Stimulated activated CD4-positive, alpha-beta T cell treated with anti-CD3 and anti-CD28 coated beads, TNF-alpha, amount 100 ng/mL, for 48 hours (primary cell): ENCODE data around the gene HCAR3.

ENCODE experiments used
- DNase-seq, 3 donors: peaks; one replicate each; pipeline ENCODE4 v3.0.0-alpha.2; 2020; ENCODE audit warnings: low read depth in 3 of 3

Gene HCAR3

GRCh38 chr12:122669397-122670070 lies 47.1 kb downstream of the HCAR3 start:
- no peak for DNase-seq

GRCh38 chr12:122668268-122668667 lies 48.3 kb downstream of the HCAR3 start:
- DNase-seq, result no peak

DNA sequence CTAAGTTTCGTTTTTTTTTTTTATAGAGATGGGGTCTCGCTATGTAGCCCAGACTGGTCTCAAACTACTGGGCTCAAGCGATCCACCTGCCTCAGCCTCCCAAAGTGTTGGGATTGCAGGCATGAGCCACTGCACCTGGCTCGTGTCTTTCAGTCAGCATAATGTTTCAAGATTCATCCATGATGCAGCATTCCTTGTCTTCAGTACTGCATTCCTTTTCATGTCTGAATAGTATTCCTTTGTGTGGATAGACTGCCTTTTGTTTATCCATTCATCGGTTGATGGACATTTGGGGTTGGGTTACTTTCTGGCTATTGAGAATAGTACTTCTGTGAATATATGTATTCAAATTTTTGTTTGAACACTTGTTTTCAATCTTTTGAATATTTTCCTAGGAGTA lies 50.9 kb downstream of the HCAR3 start:
- no peak for DNase-seq

DNA sequence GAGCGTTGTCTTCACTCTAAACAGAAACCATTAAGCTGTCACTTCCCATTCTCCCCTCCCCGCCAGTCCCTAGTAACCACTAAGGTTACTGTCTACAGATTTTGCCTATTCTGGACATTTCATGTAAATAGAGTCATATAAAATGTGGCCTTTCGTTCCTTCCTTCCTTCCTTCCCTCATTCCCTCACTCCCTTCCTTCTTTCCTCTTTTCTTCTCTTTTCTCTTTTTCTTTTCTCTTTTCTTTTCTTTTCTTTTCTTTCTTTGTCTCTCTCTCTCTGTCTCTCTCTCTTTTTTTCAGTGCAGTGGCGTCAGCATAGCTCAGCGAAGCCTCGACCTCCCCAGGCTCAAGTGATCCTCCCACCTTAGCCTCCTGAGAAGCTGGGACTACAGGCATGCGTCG lies 51.3 kb downstream of the HCAR3 start:
- no peak for DNase-seq
